Keratinocyte (primary cell): ENCODE results near the gene RPL26. TPM values are rescaled to one million over a fixed set of nuclear protein-coding genes. Genes with fewer than 3 reads are reported as not detected.
A peak's percentile ranks its signal among the peaks of the same experiment; 100 is the strongest.
"Not testable (repeated sequence)": the region's sequence is repeated elsewhere in the genome, so short reads cannot be mapped to it uniquely, and the experiment has no call there.

Experiments
- DNase-seq: peaks from one replicate; pipeline ENCODE4 v3.0.0-alpha.2; 2011; ENCODE audit warnings: low read depth, missing footprints, low spot score
- FAIRE-seq: peaks from 2 replicates; lab custom pipeline; 2011; peaks lifted over from hg19 to GRCh38; lab: Jason Lieb, UNC
- H2AFZ ChIP-seq: 2 replicates; pipeline ENCODE4 v1.6.0; 2012; ENCODE audit warnings: low read length, control low read depth, inconsistent platforms; ENCODE audit not compliant: control insufficient read depth
- H3K27ac ChIP-seq: 2 replicates; pipeline ENCODE4 v1.5.1; 2011; ENCODE audit warnings: low read length; ENCODE audit not compliant: control insufficient read depth, insufficient read depth
- H3K27me3 ChIP-seq: 3 replicates; pipeline ENCODE4 v1.6.0; 2011; ENCODE audit warnings: low read length; ENCODE audit not compliant: control insufficient read depth, insufficient read depth; ENCODE audit errors: extremely low read depth
- H3K36me3 ChIP-seq, 2 experiments: 2 replicates in 1 of 2; 3 replicates in 1 of 2; pipeline ENCODE4 v1.5.1; 2011; ENCODE audit warnings: low read length in 2 of 2, mild to moderate bottlenecking in 1 of 2; ENCODE audit not compliant: control insufficient read depth in 2 of 2, insufficient read depth in 2 of 2; ENCODE audit errors: extremely low read depth in 1 of 2
- H3K4me1 ChIP-seq: 3 replicates; pipeline ENCODE4 v1.5.1; 2011; ENCODE audit warnings: low read length; ENCODE audit not compliant: control insufficient read depth, insufficient read depth; ENCODE audit errors: extremely low read depth
- H3K4me2 ChIP-seq: 3 replicates; pipeline ENCODE4 v1.6.0; 2011; ENCODE audit warnings: low read depth, low read length; ENCODE audit not compliant: control insufficient read depth, insufficient read depth; ENCODE audit errors: extremely low read depth
- H3K4me3 ChIP-seq, 3 experiments: fragments of 200-600 bp in 1 of 3; sonication (generic) in 1 of 3; 2 replicates in 2 of 3; 3 replicates in 1 of 3; pipeline ENCODE4 v1.5.1; 2011 to 2016; ENCODE audit warnings: low read length in 3 of 3, mild to moderate bottlenecking in 3 of 3, control low read depth in 2 of 3, inconsistent platforms in 1 of 3, low read depth in 1 of 3, mixed read lengths in 1 of 3, mixed run types in 1 of 3, moderate library complexity in 1 of 3; ENCODE audit not compliant: control insufficient read depth in 2 of 3, insufficient read depth in 2 of 3; ENCODE audit errors: extremely low read depth in 1 of 3
- H3K79me2 ChIP-seq: 2 replicates; pipeline ENCODE4 v1.6.0; 2012; ENCODE audit warnings: low read length; ENCODE audit not compliant: control insufficient read depth, insufficient read depth
- H3K9ac ChIP-seq: 3 replicates; pipeline ENCODE4 v1.6.0; 2011; ENCODE audit warnings: low read length; ENCODE audit not compliant: control insufficient read depth, insufficient read depth; ENCODE audit errors: extremely low read depth
- H3K9me1 ChIP-seq: 3 replicates; pipeline ENCODE4 v1.6.0; 2011; ENCODE audit warnings: low read length; ENCODE audit not compliant: control insufficient read depth, insufficient read depth; ENCODE audit errors: extremely low read depth
- H3K9me3 ChIP-seq: 2 replicates; pipeline ENCODE4 v1.5.1; 2012; ENCODE audit warnings: low read depth, low read length; ENCODE audit not compliant: control insufficient read depth
- H4K20me1 ChIP-seq: 3 replicates; pipeline ENCODE4 v1.6.0; 2011; ENCODE audit warnings: low read length; ENCODE audit not compliant: control insufficient read depth, insufficient read depth; ENCODE audit errors: extremely low read depth
- CTCF ChIP-seq, 3 experiments: IDR thresholded peaks in 1 of 3; conservative IDR thresholded peaks in 1 of 3; optimal IDR thresholded peaks in 1 of 3; 2 replicates in 2 of 3; 3 replicates in 1 of 3; pipeline versions ENCODE3 to v1.5.1; 2011; ENCODE audit warnings: low read length in 3 of 3, mild to moderate bottlenecking in 3 of 3, moderate library complexity in 2 of 3, control low read depth in 1 of 3, inconsistent platforms in 1 of 3; ENCODE audit not compliant: insufficient read depth in 2 of 3; ENCODE audit errors: extremely low read depth in 1 of 3
- EZH2 ChIP-seq: IDR thresholded peaks from one replicate; pipeline ENCODE4 v1.6.1; 2012; ENCODE audit warnings: inconsistent platforms, mild to moderate bottlenecking, low read length, moderate library complexity
- dilution Hi-C: fragments of 300-500 bp; cut with MboI; formaldehyde crosslinking; loops from one replicate; pipeline ENCODE4 v1.7.0; 2020; ENCODE audit warnings: low sequenced_read_pairs; ENCODE audit not compliant: extremely low pct_ligation_motif_present
- polyA plus RNA-seq, 5 experiments: library from polyadenylated mRNA; depleted of rRNA in 3 of 5; stranded (reverse) in 3 of 5; stranded (forward) in 1 of 5; unstranded in 1 of 5; fragments of >200 nt; gene quantifications; 1 replicate in 1 of 5; 2 replicates in 3 of 5; 3 replicates in 1 of 5; pipeline versions ENCODE4 v1.2.1 to v1.2.3, GENCODE V29; 2011 to 2012; ENCODE audit warnings: missing spikeins in 2 of 5, low read depth in 1 of 5, low replicate concordance in 1 of 5

The RPL26 gene
- polyA plus RNA-seq, 1 donor (not counting 4 experiments of a cell fraction or from before 2014, with no cell fraction given), result 5,909 TPM

GRCh38 chr17:8382052-8382879 lies 727 bp downstream of the RPL26 start:
- H3K9me1 ChIP-seq, result no peaks in the 10 kb centered on the region
- DNase-seq, result no peak
- H3K4me3 ChIP-seq, result peak overlapping the region; percentile 61 to 72 (median 71)
- H3K27me3 ChIP-seq, result no peaks in the 10 kb centered on the region
- H3K4me1 ChIP-seq, result peaks cover 39% of the 10 kb centered on the region
- H3K9me3 ChIP-seq, result no peaks in the 10 kb centered on the region
- dilution Hi-C loops, result no loop called here
- no peak overlapping the region for H2AFZ ChIP-seq
- peak overlapping the region; percentile 50 for H3K27ac ChIP-seq
- peak overlapping the region; percentile 79 for H3K9ac ChIP-seq
- TF ChIP-seq EZH2 (no peak), CTCF (optimal IDR thresholded peaks at IDR 0.05 in 1 of 3, IDR thresholded peaks at IDR 0.05 in 1 of 3, conservative IDR thresholded peaks at IDR 0.05 in 1 of 3; ENCODE audit: extremely low read depth in 1 of 3, insufficient read depth in 2 of 3, low read length in 3 of 3) (no peak)
- FAIRE-seq, result no peak
- peaks cover 23 to 35% of the 10 kb centered on the region in 2 experiments for H3K36me3 ChIP-seq
- peaks cover 18% of the 10 kb centered on the region for H4K20me1 ChIP-seq
- peaks cover 44% of the 10 kb centered on the region for H3K79me2 ChIP-seq
- H3K4me2 ChIP-seq, result peak overlapping the region; percentile 79

- no peak for TF ChIP-seq EZH2
- no peak for TF ChIP-seq CTCF (optimal IDR thresholded peaks at IDR 0.05 in 1 of 3, IDR thresholded peaks at IDR 0.05 in 1 of 3, conservative IDR thresholded peaks at IDR 0.05 in 1 of 3; ENCODE audit: extremely low read depth in 1 of 3, insufficient read depth in 2 of 3, low read length in 3 of 3)
- H3K4me3 ChIP-seq, result peak overlapping the region in 1 of 3 experiments; percentile 19
- H3K79me2 ChIP-seq, result peaks cover 44% of the 10 kb centered on the region
- H3K36me3 ChIP-seq, result peaks cover 24 to 35% of the 10 kb centered on the region in 2 experiments
- H3K4me2 ChIP-seq, result peak overlapping the region; percentile 79
- H3K9me1 ChIP-seq, result no peaks in the 10 kb centered on the region
- no peaks in the 10 kb centered on the region for H3K9me3 ChIP-seq
- H3K27ac ChIP-seq, result no peak overlapping the region
- DNase-seq, result no peak
- peak overlapping the region; percentile 22 for H3K9ac ChIP-seq
- peaks cover 49% of the 10 kb centered on the region for H3K4me1 ChIP-seq
- no peaks in the 10 kb centered on the region for H3K27me3 ChIP-seq
- H2AFZ ChIP-seq, result no peak overlapping the region
- dilution Hi-C loops, result no loop called here
- H4K20me1 ChIP-seq, result peaks cover 22% of the 10 kb centered on the region
- FAIRE-seq, result no peak
Observed at GRCh38 chr17:8380049-8380448, 2.9 kb downstream of the RPL26 start.

- Histone ChIP-seq H3K79me2 (peaks cover 44% of the 10 kb centered on the region), H3K36me3 (peaks cover 24 to 35% of the 10 kb centered on the region in 2 experiments), H3K4me1 (peaks cover 40% of the 10 kb centered on the region), H4K20me1 (peaks cover 22% of the 10 kb centered on the region)
- H3K9ac ChIP-seq, H3K9me1 ChIP-seq, H3K4me2 ChIP-seq, dilution Hi-C loops, FAIRE-seq, H3K27ac ChIP-seq, H3K9me3 ChIP-seq, H3K4me3 ChIP-seq, H3K27me3 ChIP-seq, DNase-seq, H2AFZ ChIP-seq: not testable (repeated sequence)
Observed at GRCh38 chr17:8378117-8378516, 4.9 kb downstream of the RPL26 start.
